ENCODE results near the gene NET1. TPM values are rescaled to one million over a fixed set of nuclear protein-coding genes. Genes with fewer than 3 reads are reported as not detected.

The NET1 gene
- total RNA-seq, 6 experiments from 2014 or later = 23.0 to 64.5 (median 38.5) TPM

- intact Hi-C loops (cut with DNase I) = no loop called here
- no peak for TF ChIP-seq CTCF (IDR thresholded peaks at IDR 0.05)
- TF ChIP-seq POLR2A (IDR thresholded peaks at IDR 0.05) = no peak
Observed at GRCh38 chr10:5462841-5463293, 50.5 kb downstream of the NET1 start.

GRCh38 chr10:5464546-5464945 is 52.2 kb downstream of the NET1 start:
- no peaks in the 10 kb centered on the region for H3K9me3 ChIP-seq
- no peak for ATAC-seq
- intact Hi-C loops (cut with DNase I) = no loop called here
- no peak for DNase-seq
- H3K4me1 ChIP-seq = peaks cover 0 to 15% (median 3%) of the 10 kb centered on the region in 4 donors
- no peaks in the 10 kb centered on the region for H3K27me3 ChIP-seq
- WGBS (ENCODE audit: insufficient coverage, low coverage, low lambda C conversion rate, missing lambda C conversion rate) = 72% methylated on average over 5 of the region's 5 CpGs
- H3K36me3 ChIP-seq = peaks cover 0 to 2% (median 0%) of the 10 kb centered on the region in 4 donors
- H3K4me3 ChIP-seq = no peak overlapping the region
- H3K27ac ChIP-seq = no peak overlapping the region
- no peak for TF ChIP-seq CTCF (IDR thresholded peaks at IDR 0.05)
- TF ChIP-seq POLR2A (IDR thresholded peaks at IDR 0.05) = no peak

More at GRCh38 chr10:5462841-5463293, 50.5 kb downstream of the NET1 start:
- Histone ChIP-seq H3K4me1 (peaks cover 0 to 12% (median 3%) of the 10 kb centered on the region in 4 donors), H3K4me3 (no peak overlapping the region), H3K9me3 (no peaks in the 10 kb centered on the region), H3K27me3 (no peaks in the 10 kb centered on the region), H3K27ac (no peak overlapping the region), H3K36me3 (peaks cover 0 to 11% (median 5%) of the 10 kb centered on the region in 4 donors)
- WGBS (ENCODE audit: insufficient coverage, low coverage, low lambda C conversion rate, missing lambda C conversion rate) = 74% methylated on average over 6 of the region's 7 CpGs
- DNase-seq = no peak
- ATAC-seq = no peak

- WGBS (ENCODE audit: insufficient coverage, low coverage, low lambda C conversion rate, missing lambda C conversion rate) = 71% methylated on average over 8 of the region's 12 CpGs
- Histone ChIP-seq H3K4me3 (no peak overlapping the region), H3K9me3 (no peaks in the 10 kb centered on the region), H3K4me1 (peaks cover 0 to 15% (median 3%) of the 10 kb centered on the region in 4 donors), H3K27me3 (no peaks in the 10 kb centered on the region), H3K36me3 (no peaks in the 10 kb centered on the region), H3K27ac (peak overlapping the region in 1 of 3 donors; percentile 24)
- DNase-seq (no peak), ATAC-seq (peak in 2 of 4 donors; percentile 3 to 4)
- intact Hi-C loops (cut with DNase I) = no loop called here
- no peak for TF ChIP-seq POLR2A (IDR thresholded peaks at IDR 0.05)
- no peak for TF ChIP-seq CTCF (IDR thresholded peaks at IDR 0.05)
Observed at GRCh38 chr10:5465976-5466450, 53.7 kb downstream of the NET1 start.

- intact Hi-C loops (cut with DNase I) = no loop called here
- peaks cover 0 to 15% (median 3%) of the 10 kb centered on the region in 4 donors for H3K4me1 ChIP-seq
- peak overlapping the region in 1 of 3 donors; percentile 24 for H3K27ac ChIP-seq
- no peaks in the 10 kb centered on the region for H3K36me3 ChIP-seq
- ATAC-seq (peak; percentile 69 to 87 (median 81)), DNase-seq (peak; percentile 49 to 73 (median 67))
- WGBS (ENCODE audit: insufficient coverage, low coverage, low lambda C conversion rate, missing lambda C conversion rate) = 27% methylated on average over 10 of the region's 18 CpGs
- no peaks in the 10 kb centered on the region for H3K27me3 ChIP-seq
- H3K4me3 ChIP-seq = no peak overlapping the region
- TF ChIP-seq POLR2A (IDR thresholded peaks at IDR 0.05) (no peak), CTCF (IDR thresholded peaks at IDR 0.05) (no peak)
- H3K9me3 ChIP-seq = no peaks in the 10 kb centered on the region
Observed at GRCh38 chr10:5466451-5467206, 54.3 kb downstream of the NET1 start.
